ENCODE results near the gene IFT80.

DNA sequence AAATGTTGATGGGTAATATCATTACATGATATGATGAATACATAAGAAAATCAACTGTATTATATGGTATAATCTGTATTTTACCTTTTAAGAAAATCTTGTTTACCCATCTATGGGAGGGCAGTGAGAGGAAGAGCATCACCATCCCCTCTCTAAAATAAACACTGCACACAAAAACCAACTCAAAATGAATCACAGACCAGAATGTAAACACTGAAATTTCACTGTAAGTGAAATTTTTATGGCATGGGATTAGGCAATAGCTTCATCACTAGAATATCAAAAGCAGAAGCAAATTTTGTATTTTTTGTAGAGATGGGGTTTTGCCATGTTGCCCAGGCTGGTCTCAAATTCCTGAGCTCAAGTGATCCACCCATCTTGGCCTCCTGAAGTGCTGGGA, 26.2 kb downstream of the IFT80 start:
- TF ChIP-seq, protein P1, sequence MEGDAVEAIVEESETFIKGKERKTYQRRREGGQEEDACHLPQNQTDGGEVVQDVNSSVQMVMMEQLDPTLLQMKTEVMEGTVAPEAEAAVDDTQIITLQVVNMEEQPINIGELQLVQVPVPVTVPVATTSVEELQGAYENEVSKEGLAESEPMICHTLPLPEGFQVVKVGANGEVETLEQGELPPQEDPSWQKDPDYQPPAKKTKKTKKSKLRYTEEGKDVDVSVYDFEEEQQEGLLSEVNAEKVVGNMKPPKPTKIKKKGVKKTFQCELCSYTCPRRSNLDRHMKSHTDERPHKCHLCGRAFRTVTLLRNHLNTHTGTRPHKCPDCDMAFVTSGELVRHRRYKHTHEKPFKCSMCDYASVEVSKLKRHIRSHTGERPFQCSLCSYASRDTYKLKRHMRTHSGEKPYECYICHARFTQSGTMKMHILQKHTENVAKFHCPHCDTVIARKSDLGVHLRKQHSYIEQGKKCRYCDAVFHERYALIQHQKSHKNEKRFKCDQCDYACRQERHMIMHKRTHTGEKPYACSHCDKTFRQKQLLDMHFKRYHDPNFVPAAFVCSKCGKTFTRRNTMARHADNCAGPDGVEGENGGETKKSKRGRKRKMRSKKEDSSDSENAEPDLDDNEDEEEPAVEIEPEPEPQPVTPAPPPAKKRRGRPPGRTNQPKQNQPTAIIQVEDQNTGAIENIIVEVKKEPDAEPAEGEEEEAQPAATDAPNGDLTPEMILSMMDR (IDR thresholded peaks at IDR 0.05), result no peak
- no peak for TF ChIP-seq EZH2 (IDR thresholded peaks at IDR 0.05; ENCODE audit: borderline replicate concordance, insufficient read depth, low read depth, low read length, poor library complexity, severe bottlenecking)
